Prostate gland (tissue), 2 donors: ENCODE results near the gene PLSCR5. TPM values are rescaled to one million over a fixed set of nuclear protein-coding genes. Genes with fewer than 3 reads are reported as not detected.

Experiments
- DNase-seq: peaks from one replicate; pipeline ENCODE4 v3.0.0-alpha.2; 2019; ENCODE audit warnings: low spot score
- H3K27ac ChIP-seq, 2 donors: fragments of 200-600 bp; sonication (generic); 2 replicates each; pipeline ENCODE4 v1.5.1; 2017 to 2019
- H3K27me3 ChIP-seq: fragments of 200-600 bp; sonication (generic); replicated peaks from 2 replicates; pipeline ENCODE4 v1.5.1; 2019; ENCODE audit not compliant: insufficient read depth
- H3K36me3 ChIP-seq, 2 donors: fragments of 200-600 bp; sonication (generic); 1 replicate in 1 of 2; 2 replicates in 1 of 2; pipeline versions ENCODE4 v1.5.1 to v1.8.1; 2017 to 2019
- H3K4me1 ChIP-seq: fragments of 200-600 bp; sonication (generic); replicated peaks from 2 replicates; pipeline ENCODE4 v1.5.1; 2019
- H3K4me3 ChIP-seq, 2 donors: fragments of 200-600 bp; sonication (generic); 2 replicates each; pipeline ENCODE4 v1.5.1; 2017 to 2019
- H3K9me3 ChIP-seq: fragments of 200-600 bp; sonication (generic); 2 replicates; pipeline ENCODE4 v1.5.1; 2017
- CTCF ChIP-seq, 4 experiments: fragments of 200-600 bp in 2 of 4; fragments of 450-650 bp in 2 of 4; sonication (generic) in 2 of 4; IDR thresholded peaks; 1 replicate in 3 of 4; 2 replicates in 1 of 4; pipeline ENCODE4 v1.5.1; 2016 to 2019; ENCODE audit warnings: antibody characterized with exemption in 4 of 4, mild to moderate bottlenecking in 2 of 4, moderate library complexity in 2 of 4
- POLR2A ChIP-seq: fragments of 450-650 bp; IDR thresholded peaks from one replicate; pipeline ENCODE4 v1.6.1; 2016; ENCODE audit warnings: antibody characterized with exemption, mild to moderate bottlenecking
- POLR2AphosphoS5 ChIP-seq: sonication (generic); formaldehyde crosslinking; IDR thresholded peaks from one replicate; pipeline ENCODE4 v1.6.1; 2017; ENCODE audit warnings: antibody characterized with exemption
- WGBS: methylation state at CpG from one replicate; pipeline ENCODE4 v1.1.5; 2018; 5-methylcytosine and 5-hydroxymethylcytosine counted together
- intact Hi-C: fragments of 100-400 bp; cut with DNase I; formaldehyde crosslinking; loops from one replicate; pipeline ENCODE4 v1.14.2; 2022
- total RNA-seq, 2 donors: library from RNA; depleted of rRNA; stranded (reverse); fragments of >200 nt; gene quantifications; one replicate each; pipeline ENCODE4 v1.1.0, GENCODE V29; 2016

Gene PLSCR5
- total RNA-seq, 2 donors from 2014 or later, result not detected

- H3K4me3 ChIP-seq, result no peak overlapping the region
- no peaks in the 10 kb centered on the region for H3K27me3 ChIP-seq
- no peak overlapping the region for H3K27ac ChIP-seq
- H3K4me1 ChIP-seq, result no peaks in the 10 kb centered on the region
- H3K36me3 ChIP-seq, result no peaks in the 10 kb centered on the region
- H3K9me3 ChIP-seq, result no peaks in the 10 kb centered on the region
- no peak for DNase-seq
- 26% methylated on average over 3 of the region's 3 CpGs for WGBS
- TF ChIP-seq POLR2A (no peak), CTCF (IDR thresholded peaks at IDR 0.05) (peak in 3 of 4 experiments; percentile 40 to 56 (median 52)), POLR2AphosphoS5 (no peak)
- intact Hi-C loops, result no loop called here
Measured at GRCh38 chr3:146640955-146641867, 36.1 kb upstream of the PLSCR5 start.

- Histone ChIP-seq H3K4me1 (no peaks in the 10 kb centered on the region), H3K27me3 (no peaks in the 10 kb centered on the region), H3K9me3 (no peaks in the 10 kb centered on the region), H3K4me3 (no peak overlapping the region), H3K27ac (no peak overlapping the region), H3K36me3 (no peaks in the 10 kb centered on the region)
- intact Hi-C loops, result no loop called here
- TF ChIP-seq CTCF (IDR thresholded peaks at IDR 0.05), result no peak
- no peak for TF ChIP-seq POLR2AphosphoS5
- TF ChIP-seq POLR2A, result no peak
- DNase-seq, result no peak
- WGBS, result 80% methylated on average over 1 of the region's 1 CpG
Measured at GRCh38 chr3:146640361-146640760, 35.2 kb upstream of the PLSCR5 start.

- Histone ChIP-seq H3K27me3 (no peaks in the 10 kb centered on the region), H3K36me3 (no peaks in the 10 kb centered on the region), H3K27ac (no peak overlapping the region), H3K4me3 (no peak overlapping the region), H3K9me3 (no peaks in the 10 kb centered on the region), H3K4me1 (no peaks in the 10 kb centered on the region)
- no peak for TF ChIP-seq CTCF (IDR thresholded peaks at IDR 0.05)
- no peak for TF ChIP-seq POLR2A
- TF ChIP-seq POLR2AphosphoS5, result no peak
- intact Hi-C loops, result no loop called here
- no peak for DNase-seq
Measured at GRCh38 chr3:146638718-146639117, 33.6 kb upstream of the PLSCR5 start.

- no peak overlapping the region for H3K4me3 ChIP-seq
- intact Hi-C loops, result no loop called here
- no peak overlapping the region for H3K27ac ChIP-seq
- H3K9me3 ChIP-seq, result no peaks in the 10 kb centered on the region
- H3K36me3 ChIP-seq, result no peaks in the 10 kb centered on the region
- WGBS, result 57% methylated on average over 3 of the region's 3 CpGs
- H3K27me3 ChIP-seq, result no peaks in the 10 kb centered on the region
- H3K4me1 ChIP-seq, result no peaks in the 10 kb centered on the region
- DNase-seq, result no peak
- TF ChIP-seq POLR2A, result no peak
- no peak for TF ChIP-seq POLR2AphosphoS5
- TF ChIP-seq CTCF (IDR thresholded peaks at IDR 0.05), result no peak
Measured at GRCh38 chr3:146637871-146638270, 32.7 kb upstream of the PLSCR5 start.

GRCh38 chr3:146636881-146637280 is 31.7 kb upstream of the PLSCR5 start:
- H3K27ac ChIP-seq, result no peak overlapping the region
- no peak for TF ChIP-seq CTCF (IDR thresholded peaks at IDR 0.05)
- no peak overlapping the region for H3K4me3 ChIP-seq
- no peaks in the 10 kb centered on the region for H3K4me1 ChIP-seq
- WGBS, result 90% methylated on average over 2 of the region's 2 CpGs
- no peaks in the 10 kb centered on the region for H3K36me3 ChIP-seq
- no peaks in the 10 kb centered on the region for H3K9me3 ChIP-seq
- intact Hi-C loops, result no loop called here
- H3K27me3 ChIP-seq, result no peaks in the 10 kb centered on the region
- no peak for DNase-seq
